ENCODE measurements around the gene SLC35E4.
"Not testable (repeated sequence)": the region's sequence is repeated elsewhere in the genome, so short reads cannot be mapped to it uniquely, and the experiment has no call there.

The SLC35E4 gene

GRCh38 chr22:30611197-30611596 is 24.4 kb upstream of the SLC35E4 start:
- no peak overlapping the region for H3K4me3 ChIP-seq (ENCODE audit: low read depth, low read length)

- no peak overlapping the region for H3K4me3 ChIP-seq (ENCODE audit: low read depth, low read length)
Observed at GRCh38 chr22:30612789-30613188, 22.8 kb upstream of the SLC35E4 start.

- no peak overlapping the region for H3K4me3 ChIP-seq (ENCODE audit: low read depth, low read length)
Observed at GRCh38 chr22:30614268-30614667, 21.3 kb upstream of the SLC35E4 start.

- H3K4me3 ChIP-seq (ENCODE audit: low read depth, low read length): no peak overlapping the region
Observed at GRCh38 chr22:30614879-30615278, 20.7 kb upstream of the SLC35E4 start.

GRCh38 chr22:30615543-30615954 is 20.0 kb upstream of the SLC35E4 start:
- H3K4me3 ChIP-seq (ENCODE audit: low read depth, low read length): no peak overlapping the region

- no peak overlapping the region for H3K4me3 ChIP-seq (ENCODE audit: low read depth, low read length)
Observed at GRCh38 chr22:30617819-30618218, 17.8 kb upstream of the SLC35E4 start.

GRCh38 chr22:30619909-30620308 is 15.7 kb upstream of the SLC35E4 start:
- H3K4me3 ChIP-seq (ENCODE audit: low read depth, low read length): not testable (repeated sequence)

GRCh38 chr22:30626413-30626812 is 9.2 kb upstream of the SLC35E4 start:
- no peak overlapping the region for H3K4me3 ChIP-seq (ENCODE audit: low read depth, low read length)

- no peak overlapping the region for H3K4me3 ChIP-seq (ENCODE audit: low read depth, low read length)
Observed at GRCh38 chr22:30627471-30627870, 8.1 kb upstream of the SLC35E4 start.

- H3K4me3 ChIP-seq (ENCODE audit: low read depth, low read length): no peak overlapping the region
Observed at GRCh38 chr22:30628491-30628890, 7.1 kb upstream of the SLC35E4 start.

GRCh38 chr22:30631469-30631868 is 4.1 kb upstream of the SLC35E4 start:
- H3K4me3 ChIP-seq (ENCODE audit: low read depth, low read length): not testable (repeated sequence)

- peak overlapping the region; percentile 10 for H3K4me3 ChIP-seq (ENCODE audit: low read depth, low read length)
Observed at GRCh38 chr22:30634471-30635233, 929 bp upstream of the SLC35E4 start.

GRCh38 chr22:30636226-30637077 is 871 bp downstream of the SLC35E4 start:
- H3K4me3 ChIP-seq (ENCODE audit: low read depth, low read length): peak overlapping the region; percentile 54

- no peak overlapping the region for H3K4me3 ChIP-seq (ENCODE audit: low read depth, low read length)
Observed at GRCh38 chr22:30637701-30638114, 2.1 kb downstream of the SLC35E4 start.

- H3K4me3 ChIP-seq (ENCODE audit: low read depth, low read length): no peak overlapping the region
Observed at GRCh38 chr22:30640361-30640760, 4.8 kb downstream of the SLC35E4 start.

GRCh38 chr22:30640839-30641430 is 5.4 kb downstream of the SLC35E4 start:
- H3K4me3 ChIP-seq (ENCODE audit: low read depth, low read length): no peak overlapping the region

- H3K4me3 ChIP-seq (ENCODE audit: low read depth, low read length): no peak overlapping the region
Observed at GRCh38 chr22:30643055-30643875, 7.7 kb downstream of the SLC35E4 start.

- H3K4me3 ChIP-seq (ENCODE audit: low read depth, low read length): no peak overlapping the region
Observed at GRCh38 chr22:30646518-30647160, 11.1 kb downstream of the SLC35E4 start.

- no peak overlapping the region for H3K4me3 ChIP-seq (ENCODE audit: low read depth, low read length)
Observed at GRCh38 chr22:30647536-30647935, 12.0 kb downstream of the SLC35E4 start.

- no peak overlapping the region for H3K4me3 ChIP-seq (ENCODE audit: low read depth, low read length)
Observed at GRCh38 chr22:30648825-30649224, 13.2 kb downstream of the SLC35E4 start.
